HepG2 (cell line): ENCODE results near the gene DYNLT2B. TPM values are rescaled to one million over a fixed set of nuclear protein-coding genes. Genes with fewer than 3 reads are reported as not detected.

Experiments
- E2F5 ChIP-seq: sonication (generic); formaldehyde crosslinking; conservative IDR thresholded peaks from 2 replicates; pipeline ENCODE4 v1.4.0; 2020; ENCODE audit warnings: missing genetic modification reagents
- FOXA3 ChIP-seq: IDR thresholded peaks from 2 replicates; pipeline ENCODE4 v1.6.1; 2016; ENCODE audit warnings: missing genetic modification reagents, missing compliant biosample characterization
- GFI1 ChIP-seq: sonication (generic); formaldehyde crosslinking; IDR thresholded peaks from 2 replicates; pipeline ENCODE4 v1.5.0; 2020; ENCODE audit warnings: missing genetic modification reagents, mild to moderate bottlenecking, borderline replicate concordance
- KLF15 ChIP-seq: sonication (generic); formaldehyde crosslinking; IDR thresholded peaks from 2 replicates; pipeline ENCODE4 v1.8.1; 2023; ENCODE audit warnings: borderline replicate concordance, mild to moderate bottlenecking, inconsistent platforms, missing genetic modification reagents, mixed read lengths
- MAX ChIP-seq: IDR thresholded peaks from 2 replicates; pipeline ENCODE4 v1.6.1; 2012; ENCODE audit warnings: inconsistent platforms
- NFE2L2 ChIP-seq: fragments of 150-350 bp; IDR thresholded peaks from 2 replicates; pipeline ENCODE4 v1.6.1; 2014; ENCODE audit warnings: low read length
- ONECUT2 ChIP-seq: sonication (generic); formaldehyde crosslinking; IDR thresholded peaks from 2 replicates; pipeline ENCODE4 v1.4.0; 2020; ENCODE audit warnings: missing genetic modification reagents
- PHF5A ChIP-seq: IDR thresholded peaks from one replicate; pipeline ENCODE4 v1.6.1; 2018; ENCODE audit warnings: low read depth, missing genetic modification reagents; ENCODE audit not compliant: unreplicated experiment
- RBFOX2 ChIP-seq: fragments of 200-400 bp; formaldehyde crosslinking; IDR thresholded peaks from 2 replicates; pipeline ENCODE4 v1.6.1; 2017; ENCODE audit warnings: low read depth, mild to moderate bottlenecking, low read length
- SETDB1 ChIP-seq: sonication (generic); formaldehyde crosslinking; IDR thresholded peaks from 2 replicates; pipeline ENCODE4 v1.5.1; 2020; ENCODE audit warnings: missing genetic modification reagents, mild to moderate bottlenecking, borderline replicate concordance
- TFE3 ChIP-seq: IDR thresholded peaks from 2 replicates; pipeline ENCODE4 v1.6.1; 2016
- ZFAT ChIP-seq: sonication (generic); formaldehyde crosslinking; conservative IDR thresholded peaks from 2 replicates; pipeline ENCODE4 v1.8.1; 2023; ENCODE audit warnings: missing genetic modification reagents, inconsistent platforms
- ZFY ChIP-seq: sonication (generic); formaldehyde crosslinking; IDR thresholded peaks from 2 replicates; pipeline ENCODE4 v1.4.0; 2020; ENCODE audit warnings: missing genetic modification reagents
- ZNF282 ChIP-seq: fragments of 450-650 bp; IDR thresholded peaks from 2 replicates; pipeline ENCODE4 v1.6.1; 2018; ENCODE audit not compliant: partially characterized antibody
- ZNF430 ChIP-seq: sonication (generic); formaldehyde crosslinking; IDR thresholded peaks from 2 replicates; pipeline ENCODE4 v1.9.0; 2021; ENCODE audit warnings: mild to moderate bottlenecking, missing genetic modification reagents
- ZNF576 ChIP-seq: sonication (generic); formaldehyde crosslinking; IDR thresholded peaks from 2 replicates; pipeline ENCODE4 v1.4.0; 2020; ENCODE audit warnings: mild to moderate bottlenecking, missing genetic modification reagents
- ZNF770 ChIP-seq: sonication (generic); formaldehyde crosslinking; IDR thresholded peaks from 2 replicates; pipeline ENCODE4 v1.5.0; 2020; ENCODE audit warnings: mild to moderate bottlenecking, missing genetic modification reagents
- ZNF816 ChIP-seq: sonication (generic); formaldehyde crosslinking; IDR thresholded peaks from 2 replicates; pipeline ENCODE4 v1.8.0; 2022; ENCODE audit warnings: missing genetic modification reagents, mild to moderate bottlenecking, borderline replicate concordance
- polyA plus RNA-seq, 8 experiments: library from polyadenylated mRNA; depleted of rRNA in 3 of 8; stranded (reverse) in 7 of 8; unstranded in 1 of 8; fragments of >200 nt; fragmentation: Illumina TruSeq in 4 of 8; extraction: Trizol in 4 of 8; gene quantifications; 2 replicates each; pipeline versions ENCODE4 v1.2.1 to v1.2.3, GENCODE V29; 2011 to 2016; ENCODE audit warnings: low read depth in 4 of 8, missing spikeins in 1 of 8, mixed read lengths in 1 of 8; ENCODE audit not compliant: insufficient read depth in 1 of 8
- total RNA-seq, 5 experiments: library from RNA; depleted of rRNA; stranded (reverse); fragments of >200 nt; fragmentation: Illumina TruSeq; extraction: Trizol; gene quantifications; 2 replicates each; pipeline ENCODE4 v1.2.3, GENCODE V29; 2016; ENCODE audit warnings: low read depth in 1 of 5

Gene DYNLT2B
- total and polyA plus RNA-seq, 2 of the 13 experiments (the other 11 are each of a cell fraction or from before 2014, with no cell fraction given) = 4.0 to 7.0 TPM

- TF ChIP-seq ZNF576 (CRISPR knock-in tag) (no peak), FOXA3 (CRISPR knock-in tag) (peak; percentile 41), NFE2L2 (no peak), ZNF816 (CRISPR knock-in tag) (no peak), TFE3 (CRISPR knock-in tag) (no peak), SETDB1 (CRISPR knock-in tag) (no peak), E2F5 (CRISPR knock-in tag) (peak; percentile 86), GFI1 (CRISPR knock-in tag) (peak; percentile 56; the same call in 1 of the 2 replicates), ZFY (CRISPR knock-in tag) (peak; percentile 97), ZNF282 (no peak), PHF5A (CRISPR knock-in tag) (no peak), KLF15 (CRISPR knock-in tag) (no peak; the same call in 1 of the 2 replicates), ZFAT (no peak), RBFOX2 (peak; percentile 84), ONECUT2 (no peak), ZNF770 (CRISPR knock-in tag) (peak; percentile 39), MAX (peak; percentile 78), ZNF430 (peak; percentile 92)
These were observed at the start of gene DYNLT2B (continued) for GRCh38 chr3:196317687-196318467.
